K562 (cell line): ENCODE results near the gene FAM161A. TPM values are rescaled to one million over a fixed set of nuclear protein-coding genes. Genes with fewer than 3 reads are reported as not detected.

Source experiments
- ATAC-seq: fragments of 200-7000 bp; cut with Tn5 transposase; 3 replicates; pipeline ENCODE4 v1.9.1; 2020; ENCODE audit warnings: moderate library complexity
- BruUV-seq: library from RNA; stranded (reverse); fragments of 400-500 nt; replicated peaks from 2 replicates; lab custom pipeline; 2021; lab: Mats Ljungman, UMichigan
- CTCF ChIA-PET: fragments of 300-600 bp; formaldehyde crosslinking; extraction: SDS; loops from one replicate; lab custom pipeline; 2021; ENCODE audit warnings: low intra/inter-chr PET ratio; lab: Yijun Ruan, JAX
- POLR2A ChIA-PET: fragments of 300-600, 350-650 bp; sonication (Branson Sonifier 250); formaldehyde crosslinking; extraction: SDS; loops from one replicate; lab custom pipeline; 2021; ENCODE audit warnings: antibody characterized with exemption, inconsistent platforms; lab: Yijun Ruan, JAX
- DNase-seq, 4 experiments: peaks; one replicate each; pipeline versions ENCODE4 v3.0.0 to v3.0.0-alpha.2; 2011 to 2018; ENCODE audit warnings: low spot score in 3 of 4, mixed read lengths in 3 of 4; ENCODE audit errors: extremely low read depth in 1 of 4
- FAIRE-seq: peaks from 2 replicates; lab custom pipeline; 2011; peaks lifted over from hg19 to GRCh38; lab: Jason Lieb, UNC
- H2AFZ ChIP-seq: 2 replicates; pipeline ENCODE4 v1.6.0; 2011; ENCODE audit warnings: low read depth, low read length, control low read depth, inconsistent platforms
- H3K27ac ChIP-seq: fragments of 200-600 bp; 3 replicates; pipeline ENCODE4 v1.8.0; 2011; ENCODE audit warnings: low read depth, mild to moderate bottlenecking, control low read depth, inconsistent platforms, low read length, moderate library complexity, mixed read lengths; ENCODE audit errors: extremely low read depth
- H3K27me3 ChIP-seq, 2 experiments: fragments of 300-600 bp in 1 of 2; 2 replicates in 1 of 2; 3 replicates in 1 of 2; pipeline versions ENCODE4 v1.6.0 to v1.8.0; 2011; ENCODE audit warnings: inconsistent platforms in 2 of 2, low read length in 2 of 2, mild to moderate bottlenecking in 1 of 2, mixed read lengths in 1 of 2, moderate library complexity in 1 of 2; ENCODE audit not compliant: control insufficient read depth in 2 of 2, insufficient read depth in 2 of 2
- H3K36me3 ChIP-seq: fragments of 300-600 bp; 3 replicates; pipeline ENCODE4 v1.8.0; 2011; ENCODE audit warnings: mild to moderate bottlenecking, low read length, inconsistent platforms; ENCODE audit not compliant: control insufficient read depth, insufficient read depth
- H3K4me1 ChIP-seq, 2 experiments: fragments of 200-600 bp in 1 of 2; replicated peaks in 1 of 2; 2 replicates in 1 of 2; 3 replicates in 1 of 2; pipeline versions ENCODE4 v1.5.1 to v1.8.0; 2011; ENCODE audit warnings: inconsistent platforms in 2 of 2, low read length in 2 of 2, mild to moderate bottlenecking in 1 of 2, mixed read lengths in 1 of 2, moderate library complexity in 1 of 2; ENCODE audit not compliant: control insufficient read depth in 2 of 2, insufficient read depth in 2 of 2
- H3K4me2 ChIP-seq: 2 replicates; pipeline ENCODE4 v1.6.1; 2011; ENCODE audit warnings: low read length, control low read depth, inconsistent platforms, mixed read lengths; ENCODE audit not compliant: insufficient read depth
- H3K4me3 ChIP-seq: fragments of 200-600 bp; sonication (generic), shearing (Covaris generic); 2 replicates; pipeline ENCODE4 v1.5.1; 2016; ENCODE audit warnings: control low read depth, inconsistent platforms
- H3K79me2 ChIP-seq: fragments of 200-600 bp; 3 replicates; pipeline ENCODE4 v1.8.0; 2011; ENCODE audit warnings: low read length, inconsistent platforms; ENCODE audit not compliant: control insufficient read depth, insufficient read depth
- H3K9ac ChIP-seq, 2 experiments: 2 replicates each; pipeline versions ENCODE4 v1.6.0 to v1.6.1; 2011; ENCODE audit warnings: low read depth in 2 of 2, low read length in 2 of 2, control low read depth in 1 of 2, inconsistent platforms in 1 of 2, mild to moderate bottlenecking in 1 of 2, mixed read lengths in 1 of 2; ENCODE audit not compliant: insufficient read depth in 1 of 2
- H3K9me1 ChIP-seq: one replicate; pipeline ENCODE4 v1.6.0; 2011; ENCODE audit warnings: inconsistent platforms, mild to moderate bottlenecking, low read length, moderate library complexity; ENCODE audit not compliant: control insufficient read depth, insufficient read depth
- H3K9me3 ChIP-seq: replicated peaks from 2 replicates; pipeline ENCODE4 v1.5.1; 2011; ENCODE audit warnings: low read depth, low read length, inconsistent platforms; ENCODE audit not compliant: control insufficient read depth, insufficient read depth
- H4K20me1 ChIP-seq: replicated peaks from 2 replicates; pipeline ENCODE4 v1.6.1; 2011; ENCODE audit warnings: low read length, inconsistent platforms, mixed read lengths; ENCODE audit not compliant: control insufficient read depth, insufficient read depth
- BRF2 ChIP-seq: IDR thresholded peaks from 3 replicates; pipeline ENCODE4 v1.6.1; 2011; ENCODE audit warnings: borderline replicate concordance, mild to moderate bottlenecking; ENCODE audit not compliant: insufficient read length, insufficient read depth
- CREM ChIP-seq: IDR thresholded peaks from 2 replicates; pipeline ENCODE4 v1.6.1; 2014; ENCODE audit warnings: antibody characterized with exemption, low read depth
- ESRRA ChIP-seq: fragments of 450-650 bp; IDR thresholded peaks from 2 replicates; pipeline ENCODE4 v1.6.1; 2014; ENCODE audit warnings: low read depth, mild to moderate bottlenecking, moderate library complexity, borderline replicate concordance
- GABPB1 ChIP-seq: sonication (generic); formaldehyde crosslinking; IDR thresholded peaks from 2 replicates; pipeline ENCODE4 v1.8.0; 2022; ENCODE audit warnings: mild to moderate bottlenecking, missing genetic modification reagents
- HNRNPLL ChIP-seq: fragments of 200-400 bp; formaldehyde crosslinking; IDR thresholded peaks from 2 replicates; pipeline ENCODE4 v1.6.1; 2017; ENCODE audit warnings: low read length, low read depth, mild to moderate bottlenecking; ENCODE audit not compliant: poor library complexity, severe bottlenecking
- IRF2 ChIP-seq: sonication (generic); formaldehyde crosslinking; IDR thresholded peaks from 2 replicates; pipeline ENCODE4 v1.8.1; 2022; ENCODE audit warnings: mild to moderate bottlenecking, missing genetic modification reagents
- KDM5B ChIP-seq: fragments of 200-600 bp; sonication (generic); IDR thresholded peaks from 2 replicates; pipeline ENCODE4 v1.6.1; 2012; ENCODE audit warnings: low read depth, mild to moderate bottlenecking, moderate library complexity, low read length, control low read depth, inconsistent platforms; ENCODE audit not compliant: insufficient replicate concordance
- SMARCE1 ChIP-seq: fragments of 450-650 bp; IDR thresholded peaks from 2 replicates; pipeline ENCODE4 v1.7.1; 2016; ENCODE audit warnings: mild to moderate bottlenecking
- SNIP1 ChIP-seq: fragments of 450-650 bp; IDR thresholded peaks from 2 replicates; pipeline ENCODE4 v1.7.1; 2017; ENCODE audit warnings: low read depth, mild to moderate bottlenecking
- ZBTB9 ChIP-seq: fragments of 450-650 bp; formaldehyde crosslinking; IDR thresholded peaks from 2 replicates; pipeline ENCODE4 v1.4.0; 2020; ENCODE audit warnings: mild to moderate bottlenecking, moderate library complexity
- ZC3H8 ChIP-seq: fragments of 450-650 bp; IDR thresholded peaks from 2 replicates; pipeline ENCODE4 v1.6.1; 2017
- ZNF140 ChIP-seq: fragments of 250-450 bp; sonication (Bioruptor Pico); IDR thresholded peaks from 2 replicates; pipeline ENCODE4 v1.8.0; 2021; ENCODE audit warnings: moderate library complexity, mild to moderate bottlenecking, inconsistent platforms
- ZNF512 ChIP-seq: IDR thresholded peaks from 2 replicates; pipeline ENCODE4 v1.6.1; 2016; ENCODE audit warnings: missing genetic modification characterization, missing compliant biosample characterization
- ZNF699 ChIP-seq: fragments of 250-450 bp; sonication (Bioruptor Pico); IDR thresholded peaks from 2 replicates; pipeline ENCODE4 v1.8.0; 2021; ENCODE audit warnings: mild to moderate bottlenecking, moderate library complexity; ENCODE audit not compliant: insufficient replicate concordance
- ZNF75A ChIP-seq: fragments of 450-650 bp; formaldehyde crosslinking; IDR thresholded peaks from 2 replicates; pipeline ENCODE4 v1.4.0; 2020; ENCODE audit warnings: mild to moderate bottlenecking
- WGBS: fragments of 100-300 bp; shearing (Covaris generic); methylation state at CpG from one replicate; pipeline ENCODE4 v1.1.6; 2016; ENCODE audit warnings: low coverage, mixed read lengths; ENCODE audit not compliant: insufficient coverage; ENCODE audit errors: missing lambda C conversion rate; 5-methylcytosine and 5-hydroxymethylcytosine counted together
- in situ Hi-C: fragments of 300-500 bp; cut with MboI; formaldehyde crosslinking; loops from 4 replicates; pipeline ENCODE4 v1.15.0; 2018; ENCODE audit warnings: inconsistent platforms, mixed read lengths
- intact Hi-C: fragments of 100-400 bp; cut with micrococcal nuclease; formaldehyde crosslinking; loops from 2 replicates; pipeline ENCODE4 v1.14.2; 2022
- polyA plus RNA-seq, 8 experiments: library from polyadenylated mRNA; depleted of rRNA in 4 of 8; stranded (reverse) in 5 of 8; unstranded in 3 of 8; fragments of >200 nt; fragmentation: Nextera tagmentation in 2 of 8; fragmentation: Illumina TruSeq in 1 of 8; extraction: Ambion mirVana in 2 of 8; extraction: Trizol in 1 of 8; gene quantifications; 2 replicates each; pipeline versions ENCODE4 v1.2.1 to v1.2.3, GENCODE V29; 2011 to 2014; ENCODE audit warnings: inconsistent platforms in 1 of 8, missing spikeins in 1 of 8
- total RNA-seq, 7 experiments: library from RNA; depleted of rRNA in 6 of 7; stranded (reverse); fragments of >200 nt in 6 of 7; fragmentation: Illumina TruSeq in 2 of 7; extraction: Trizol in 2 of 7; gene quantifications; 2 replicates each; pipeline versions ENCODE4 v1.2.1 to v1.2.3, GENCODE V29; 2011 to 2021; ENCODE audit warnings: low replicate concordance in 1 of 7
- TF ChIP-seq, protein P1 (sequence below): fragments of 150-350 bp; conservative IDR thresholded peaks from 2 replicates; pipeline ENCODE4 v1.6.1; 2014; ENCODE audit warnings: low read length

FAM161A gene
- total and polyA plus RNA-seq, 9 of the 15 experiments (the other 6 are each of a cell fraction or from before 2014, with no cell fraction given): 0.27 to 1.4 (median 0.80) TPM

DNA sequence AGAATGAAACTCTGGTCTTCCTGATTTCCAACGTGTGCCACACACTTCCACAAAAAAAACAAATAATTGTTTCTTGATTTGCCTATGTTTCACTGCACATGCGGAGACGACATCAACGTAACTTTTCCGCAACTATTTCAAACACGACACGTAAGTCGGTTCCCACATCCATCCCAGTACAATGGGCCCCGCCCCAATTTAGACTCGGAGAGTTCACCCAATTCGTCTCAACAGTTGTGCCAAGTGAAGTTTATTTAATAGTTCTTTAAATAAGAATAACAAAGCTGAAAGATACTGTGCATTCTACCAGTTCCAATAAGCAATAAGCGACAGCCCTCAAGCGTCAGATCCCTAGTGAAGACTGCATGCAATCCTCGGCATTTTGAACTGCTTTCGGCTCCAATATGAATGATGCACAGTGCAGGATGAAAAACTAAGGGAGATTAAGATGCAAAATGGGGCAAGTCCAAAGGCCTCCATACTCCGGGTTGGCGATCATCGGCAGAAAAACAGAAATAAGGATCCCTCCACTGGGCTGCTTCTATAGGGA, 33.9 kb upstream of the FAM161A start:
- peaks cover 47% of the 10 kb centered on the region for H3K36me3 ChIP-seq
- no peaks in the 10 kb centered on the region for H3K9me1 ChIP-seq
- H3K79me2 ChIP-seq: peaks cover 61% of the 10 kb centered on the region
- H2AFZ ChIP-seq: peak overlapping the region; percentile 94
- BruUV-seq: no TSS peak
- ATAC-seq (peak; percentile 17; the same call in 2 of the 3 replicates), FAIRE-seq (peak; percentile 19), DNase-seq (peak in 2 of 4 experiments; percentile 23 to 55)
- peak overlapping the region; percentile 91 for H3K4me2 ChIP-seq
- H3K4me3 ChIP-seq: peak overlapping the region; percentile 78
- H4K20me1 ChIP-seq: peaks cover 19% of the 10 kb centered on the region
- ChIA-PET POLR2A (interaction anchor here (0.7 to 2.6 kb wide), 2 partner anchors 16 to 556 kb away, joined by 4 to 14 read pairs; no protein-coding TSS in a partner anchor), CTCF (no interaction called here)
- WGBS: under 1% methylated on average over 18 of the region's 18 CpGs
- intact Hi-C loops: loop anchor here (2.0 kb wide), 1 partner anchor 349 kb away; the partner anchor contains the start of gene XPO1
- peak overlapping the region; percentile 87 for H3K27ac ChIP-seq
- in situ Hi-C loops: no loop called here
- peak overlapping the region; percentile 93 to 100 for H3K9ac ChIP-seq
- no peaks in the 10 kb centered on the region for H3K27me3 ChIP-seq
- no peaks in the 10 kb centered on the region for H3K9me3 ChIP-seq
- peaks cover 2 to 21% of the 10 kb centered on the region in 2 experiments; a peak in 4 of 5 replicates for H3K4me1 ChIP-seq
- TF ChIP-seq ZNF140 (CRISPR knock-in tag): no peak
- no peak for TF ChIP-seq ZNF512
- TF ChIP-seq SNIP1: no peak
- no peak for TF ChIP-seq ZNF75A
- TF ChIP-seq ZC3H8: no peak; the same call in 1 of the 2 replicates
- TF ChIP-seq BRF2: no peak
- TF ChIP-seq ZBTB9 (CRISPR knock-in tag): no peak
- no peak for TF ChIP-seq ESRRA
- TF ChIP-seq, protein P1, sequence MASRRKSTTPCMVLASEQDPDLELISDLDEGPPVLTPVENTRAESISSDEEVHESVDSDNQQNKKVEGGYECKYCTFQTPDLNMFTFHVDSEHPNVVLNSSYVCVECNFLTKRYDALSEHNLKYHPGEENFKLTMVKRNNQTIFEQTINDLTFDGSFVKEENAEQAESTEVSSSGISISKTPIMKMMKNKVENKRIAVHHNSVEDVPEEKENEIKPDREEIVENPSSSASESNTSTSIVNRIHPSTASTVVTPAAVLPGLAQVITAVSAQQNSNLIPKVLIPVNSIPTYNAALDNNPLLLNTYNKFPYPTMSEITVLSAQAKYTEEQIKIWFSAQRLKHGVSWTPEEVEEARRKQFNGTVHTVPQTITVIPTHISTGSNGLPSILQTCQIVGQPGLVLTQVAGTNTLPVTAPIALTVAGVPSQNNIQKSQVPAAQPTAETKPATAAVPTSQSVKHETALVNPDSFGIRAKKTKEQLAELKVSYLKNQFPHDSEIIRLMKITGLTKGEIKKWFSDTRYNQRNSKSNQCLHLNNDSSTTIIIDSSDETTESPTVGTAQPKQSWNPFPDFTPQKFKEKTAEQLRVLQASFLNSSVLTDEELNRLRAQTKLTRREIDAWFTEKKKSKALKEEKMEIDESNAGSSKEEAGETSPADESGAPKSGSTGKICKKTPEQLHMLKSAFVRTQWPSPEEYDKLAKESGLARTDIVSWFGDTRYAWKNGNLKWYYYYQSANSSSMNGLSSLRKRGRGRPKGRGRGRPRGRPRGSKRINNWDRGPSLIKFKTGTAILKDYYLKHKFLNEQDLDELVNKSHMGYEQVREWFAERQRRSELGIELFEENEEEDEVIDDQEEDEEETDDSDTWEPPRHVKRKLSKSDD: no peak
- peak; percentile 79 for TF ChIP-seq HNRNPLL
- no peak for TF ChIP-seq GABPB1 (CRISPR knock-in tag)
- 0 out of 2 replicates have a peak, but pooled peaks have one; percentile 0 for TF ChIP-seq CREM
- TF ChIP-seq IRF2 (CRISPR knock-in tag): no peak
- peak; percentile 1 for TF ChIP-seq KDM5B
- peak; percentile 30; the same call in 1 of the 2 replicates for TF ChIP-seq SMARCE1
- no peak for TF ChIP-seq ZNF699
